GM19238 (cell line): ENCODE data around the gene PPP1R26.

Experiments used
- DNase-seq: peaks from one replicate; pipeline ENCODE4 v3.0.0; 2011; ENCODE audit warnings: low spot score; ENCODE audit not compliant: insufficient read length

Gene PPP1R26

DNA sequence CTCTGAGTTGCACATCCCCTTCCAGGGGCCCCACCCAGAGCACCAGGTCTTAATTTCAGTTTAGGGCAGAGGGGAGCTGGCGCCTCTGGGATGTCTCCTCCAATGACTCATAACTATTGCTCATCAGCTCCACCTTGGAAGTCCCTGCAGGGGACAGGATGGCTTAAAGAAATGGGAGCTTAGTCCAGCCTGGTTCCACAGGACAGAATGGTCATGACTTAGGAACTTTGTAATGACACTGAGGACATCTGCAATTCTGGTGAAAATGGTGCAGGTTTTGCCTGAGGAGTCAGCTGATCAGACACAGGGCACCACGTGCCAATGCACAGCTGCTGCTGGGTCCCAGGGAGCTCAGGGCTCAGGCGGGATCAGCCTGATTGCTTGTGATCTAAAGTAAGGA lies 16.4 kb upstream of the PPP1R26 start:
- DNase-seq: no peak

DNA sequence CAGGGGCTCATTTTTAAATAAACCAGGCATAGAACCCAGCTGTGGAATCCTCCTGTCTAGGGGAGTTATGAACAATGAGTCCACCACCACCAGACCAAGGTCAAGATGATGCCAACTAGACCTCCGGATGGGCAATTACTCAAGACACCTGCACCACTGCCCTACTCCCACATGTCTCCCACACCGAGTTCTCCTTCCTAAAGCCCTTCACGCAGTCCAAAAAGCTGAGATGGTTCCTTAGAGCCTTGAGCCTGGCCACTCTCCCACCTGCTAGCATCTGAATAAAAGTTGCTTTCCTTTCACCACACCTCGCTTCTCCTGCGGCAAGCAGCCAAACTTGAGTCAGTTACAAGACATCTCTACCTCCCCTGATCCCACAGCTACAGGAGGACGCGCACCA lies 15.4 kb upstream of the PPP1R26 start:
- no peak for DNase-seq

DNA sequence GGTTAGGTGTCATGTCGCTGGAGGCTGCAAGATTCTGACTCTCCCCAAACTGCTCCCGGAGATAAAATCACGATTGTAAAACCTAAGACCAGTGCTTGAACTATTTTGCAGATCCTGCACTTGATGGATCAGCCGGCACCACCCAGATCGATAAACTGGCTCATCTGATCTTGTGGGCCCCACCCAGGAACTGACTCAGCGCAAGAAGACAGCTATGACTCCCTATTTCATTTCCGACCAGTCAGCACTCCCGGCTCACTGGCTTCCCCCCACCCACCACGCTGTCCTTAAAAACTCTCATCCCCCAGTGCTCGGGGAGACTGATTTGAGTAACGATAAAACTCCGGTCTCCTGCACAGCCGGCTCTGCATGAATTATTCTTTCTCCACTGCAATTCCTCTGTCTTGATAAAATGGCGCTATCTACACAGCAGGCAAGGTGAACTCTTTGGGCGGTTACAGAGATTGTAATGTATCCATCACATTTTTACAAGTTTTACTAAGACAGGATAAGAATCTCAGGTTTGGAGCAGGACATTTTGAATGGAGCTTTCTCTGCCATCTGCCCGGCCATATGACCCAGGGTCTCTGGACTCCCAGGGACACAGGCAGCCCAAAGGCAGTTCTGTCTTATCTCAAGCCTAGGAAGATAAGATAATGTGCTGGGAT lies 10.6 kb upstream of the PPP1R26 start:
- DNase-seq: no peak

DNA sequence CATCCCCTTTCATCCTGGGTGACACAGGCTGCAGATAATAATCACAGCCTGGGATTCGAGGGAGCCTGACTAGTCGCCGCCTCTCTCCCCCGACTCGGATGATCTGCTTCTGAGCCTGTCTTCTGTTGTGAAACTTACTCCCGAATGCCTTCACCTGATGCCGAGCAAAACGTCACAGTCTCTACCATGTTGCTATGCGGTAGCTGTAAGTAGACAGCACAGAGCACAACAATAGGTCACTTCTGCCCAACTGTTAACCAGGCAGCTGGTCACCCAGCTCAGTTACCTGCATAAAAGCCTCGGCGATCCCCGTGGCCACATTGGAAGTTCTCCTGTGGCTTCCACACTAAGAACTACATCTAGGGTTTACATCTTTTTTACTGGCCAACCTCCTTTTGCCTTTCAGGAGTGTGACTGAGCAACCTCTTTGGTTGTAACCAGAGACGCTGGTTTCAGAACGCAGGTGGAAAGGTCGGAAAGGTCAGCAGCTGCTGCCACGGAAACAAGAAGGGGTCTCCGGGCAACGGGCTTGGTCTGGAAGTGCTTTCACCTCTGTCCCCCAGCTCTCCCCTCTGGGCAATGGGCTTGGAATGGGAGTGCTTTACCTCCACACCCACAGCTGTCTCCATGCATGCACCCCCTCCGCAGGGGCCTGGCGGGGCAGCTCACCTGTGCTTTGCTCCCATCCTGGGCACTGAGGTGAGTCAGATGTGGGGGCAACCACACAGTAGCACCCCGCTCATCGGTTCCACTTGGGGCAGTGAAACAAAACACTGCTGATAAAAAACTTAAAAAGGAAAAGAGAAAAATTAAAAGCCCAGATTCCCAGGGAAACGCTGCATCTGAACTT lies 7.6 kb upstream of the PPP1R26 start:
- DNase-seq: no peak

DNA sequence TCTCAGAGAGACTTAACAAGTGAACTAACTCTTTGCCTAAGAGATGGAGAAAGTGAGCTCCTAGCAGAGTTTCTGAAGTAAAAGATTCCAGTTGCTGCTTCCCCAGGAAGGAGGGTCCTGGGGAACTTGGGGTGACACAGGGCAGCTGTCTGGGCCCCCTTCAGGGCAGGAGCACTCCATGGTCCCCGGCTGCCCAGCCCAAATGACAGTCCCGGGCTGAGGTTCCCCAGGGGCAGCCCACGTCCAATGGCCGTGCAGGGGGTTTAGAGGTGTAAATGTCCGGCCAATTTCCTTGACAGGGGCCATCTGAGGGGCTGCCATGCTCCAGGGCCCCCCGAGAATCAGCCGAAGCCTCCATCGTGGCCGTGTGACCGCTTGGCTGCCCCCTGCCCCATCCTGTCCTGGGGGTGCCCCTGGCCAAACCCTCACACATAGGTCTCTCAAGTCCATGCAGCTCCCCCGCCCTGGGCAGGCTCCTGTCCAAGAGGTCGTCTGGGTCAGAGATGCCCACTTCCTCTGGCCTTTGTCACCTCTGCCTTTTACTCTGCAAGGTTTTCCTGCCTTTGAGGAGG lies 5.5 kb upstream of the PPP1R26 start:
- no peak for DNase-seq

DNA sequence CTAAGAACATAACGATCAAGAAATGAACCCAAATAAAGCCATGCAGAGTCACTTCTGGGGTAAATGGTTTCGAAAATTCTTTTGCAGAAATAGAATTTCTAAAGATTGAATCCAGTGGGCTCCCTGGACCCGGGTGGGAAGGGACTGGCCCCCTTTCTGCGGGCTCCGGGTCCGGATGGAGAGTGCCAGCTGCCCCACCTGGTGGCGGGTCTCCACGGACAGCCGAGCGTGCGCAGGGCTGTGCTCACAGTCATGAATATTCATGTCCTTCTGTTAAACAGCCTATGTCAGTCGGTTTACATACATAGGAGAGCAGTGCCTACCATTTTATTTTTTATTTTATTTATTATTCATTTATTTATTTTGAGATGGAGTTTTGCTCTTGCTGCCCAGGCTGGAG lies 4.7 kb upstream of the PPP1R26 start:
- DNase-seq: no peak

DNA sequence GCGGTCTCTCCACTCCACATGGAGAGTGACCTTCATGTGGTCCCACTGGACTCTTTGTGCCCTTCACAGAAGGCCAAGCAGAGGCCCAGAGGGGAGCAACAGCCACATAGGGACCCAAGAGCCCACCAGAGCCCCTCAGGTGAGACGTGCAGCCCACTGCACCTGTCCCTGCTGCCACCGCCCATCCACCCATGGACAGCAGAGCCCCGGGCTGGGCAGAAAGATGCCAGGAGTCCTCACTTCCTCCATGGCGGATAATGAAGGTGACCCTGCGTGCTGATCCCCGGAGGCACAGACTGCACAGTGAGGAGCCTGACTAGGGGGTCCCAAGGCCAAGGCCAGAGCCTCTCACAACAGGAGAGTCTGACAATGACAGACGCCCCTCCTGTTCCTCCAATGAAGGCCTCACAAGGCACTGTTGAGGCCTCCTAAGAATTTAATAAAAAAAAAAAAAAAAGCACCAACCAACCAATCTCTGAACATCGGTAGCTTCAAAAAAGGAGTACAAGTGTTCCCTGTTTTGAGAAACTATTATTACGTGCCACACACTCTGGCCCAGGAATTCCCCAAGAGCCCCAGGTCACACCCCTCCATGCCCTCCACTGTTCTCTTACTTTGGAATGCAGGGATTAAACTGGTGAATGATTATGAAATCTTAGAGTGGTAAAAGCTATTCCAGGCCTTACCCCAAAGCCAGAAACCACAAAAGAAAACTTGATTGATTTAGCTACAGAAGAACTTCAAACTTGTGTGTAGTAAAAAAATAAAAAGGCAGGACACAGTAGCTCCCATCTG lies 2.8 kb upstream of the PPP1R26 start:
- no peak for DNase-seq

DNA sequence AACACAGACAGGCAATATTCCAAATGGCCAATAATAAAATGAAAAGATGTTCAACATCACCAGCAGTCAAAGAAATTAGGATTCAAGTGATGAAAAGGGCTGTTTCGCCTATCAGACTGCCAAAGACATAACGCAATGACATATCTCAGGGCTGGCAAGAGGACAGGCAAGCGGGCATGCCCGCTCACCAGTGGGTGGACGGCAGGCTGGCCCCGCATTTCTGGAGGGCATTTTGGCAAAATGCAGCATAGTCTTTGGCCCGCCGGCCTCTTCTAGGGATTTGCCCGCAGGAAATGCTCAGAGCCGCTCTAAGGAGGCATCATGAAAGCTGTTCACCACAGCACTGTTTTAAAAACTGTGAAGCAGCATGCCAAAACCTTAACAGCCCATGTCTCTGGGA lies 1.4 kb upstream of the PPP1R26 start:
- DNase-seq: no peak

DNA sequence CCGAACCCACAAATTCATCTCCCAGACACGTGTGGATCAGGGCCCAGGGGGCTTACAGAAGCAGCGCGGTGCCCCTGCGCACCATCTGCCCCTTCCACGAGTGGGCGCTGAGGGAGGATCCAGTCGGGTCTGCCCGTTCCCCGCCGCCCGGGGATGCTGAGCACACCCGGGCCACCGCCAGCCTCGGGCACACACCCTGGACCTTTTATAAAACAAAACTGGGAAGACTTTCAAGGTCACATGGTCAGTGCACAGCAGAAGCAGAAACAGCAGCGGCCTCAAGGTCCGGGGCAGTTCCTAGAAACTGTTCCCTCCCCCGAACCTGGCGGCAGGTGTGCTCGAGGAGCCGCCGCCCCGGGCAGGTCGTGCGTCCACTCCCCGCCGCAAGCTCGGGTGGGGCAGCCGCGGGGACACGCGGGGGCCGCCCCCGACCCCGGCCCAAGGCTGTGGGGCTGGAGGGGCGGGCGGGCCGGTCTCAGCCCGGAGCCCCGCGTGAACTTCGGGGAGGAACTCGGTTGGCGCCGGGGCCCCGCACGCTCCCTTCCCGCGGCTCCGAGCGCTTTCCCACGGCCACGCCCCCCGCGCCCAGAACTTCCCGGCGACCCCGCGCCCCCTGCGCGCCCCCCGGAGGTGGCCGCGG lies 633 bp upstream of the PPP1R26 start:
- no peak for DNase-seq

DNA sequence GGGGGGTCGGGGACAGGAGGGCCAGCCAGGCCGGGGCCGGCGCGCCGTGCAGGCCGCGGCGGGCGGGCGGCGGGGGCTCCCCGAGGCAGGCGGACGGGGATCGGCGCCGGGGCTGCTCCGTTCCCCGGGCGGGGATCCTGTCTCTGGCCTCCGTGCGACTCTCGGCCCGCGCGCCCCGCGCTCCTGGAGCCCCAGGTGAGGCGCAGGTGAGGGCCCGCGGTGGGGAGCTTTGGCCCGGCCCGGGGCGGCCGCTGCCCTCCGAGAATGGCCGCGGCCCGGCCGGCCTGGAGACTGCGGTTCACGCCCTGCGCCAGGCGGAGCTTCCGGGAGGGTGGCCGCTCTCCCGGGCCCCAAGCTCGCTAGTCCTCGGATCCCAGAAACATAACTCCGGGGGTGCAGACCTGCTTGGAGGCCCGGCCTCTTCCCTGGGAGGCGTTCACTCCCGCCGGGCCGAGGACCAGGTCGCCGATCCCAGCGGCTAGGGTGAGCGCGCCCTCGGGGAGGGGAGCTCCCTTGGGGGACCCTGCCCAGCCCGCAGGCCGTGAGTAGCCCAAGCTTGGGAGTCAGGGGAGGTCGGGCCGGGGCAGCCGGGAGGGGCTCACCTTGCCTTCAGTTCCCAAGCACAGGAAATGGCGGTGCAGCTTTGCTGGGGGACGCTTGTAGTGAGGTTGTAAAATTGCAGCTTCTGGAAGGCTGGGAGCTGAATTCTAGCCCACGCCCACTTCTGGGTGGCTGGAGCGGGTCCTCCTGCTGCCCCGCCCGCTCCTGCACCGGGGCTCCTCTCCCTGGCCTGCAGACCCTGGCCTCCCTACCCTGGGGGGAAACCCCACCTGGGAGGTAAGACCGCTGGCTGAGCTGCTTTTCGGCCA lies 723 bp downstream of the PPP1R26 start:
- no peak for DNase-seq

DNA sequence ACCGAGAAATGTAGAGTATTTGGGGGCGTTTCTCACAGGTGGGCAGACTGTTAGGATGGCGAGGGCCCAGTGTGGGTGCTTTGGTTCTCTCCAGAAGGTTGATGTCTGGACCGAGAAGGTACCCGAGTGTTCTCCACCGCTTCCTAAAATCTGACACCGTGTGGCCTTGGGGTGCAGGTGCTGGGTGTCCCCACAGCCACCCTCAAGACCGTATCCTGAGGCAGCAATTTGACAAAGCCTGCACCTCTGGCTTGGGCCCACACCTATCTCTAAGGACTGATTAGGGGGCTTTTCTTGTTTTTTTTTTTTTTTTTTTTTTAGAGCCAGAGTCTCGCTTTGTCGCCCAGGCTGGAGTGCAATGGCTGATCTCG lies 1.3 kb downstream of the PPP1R26 start:
- DNase-seq: no peak

DNA sequence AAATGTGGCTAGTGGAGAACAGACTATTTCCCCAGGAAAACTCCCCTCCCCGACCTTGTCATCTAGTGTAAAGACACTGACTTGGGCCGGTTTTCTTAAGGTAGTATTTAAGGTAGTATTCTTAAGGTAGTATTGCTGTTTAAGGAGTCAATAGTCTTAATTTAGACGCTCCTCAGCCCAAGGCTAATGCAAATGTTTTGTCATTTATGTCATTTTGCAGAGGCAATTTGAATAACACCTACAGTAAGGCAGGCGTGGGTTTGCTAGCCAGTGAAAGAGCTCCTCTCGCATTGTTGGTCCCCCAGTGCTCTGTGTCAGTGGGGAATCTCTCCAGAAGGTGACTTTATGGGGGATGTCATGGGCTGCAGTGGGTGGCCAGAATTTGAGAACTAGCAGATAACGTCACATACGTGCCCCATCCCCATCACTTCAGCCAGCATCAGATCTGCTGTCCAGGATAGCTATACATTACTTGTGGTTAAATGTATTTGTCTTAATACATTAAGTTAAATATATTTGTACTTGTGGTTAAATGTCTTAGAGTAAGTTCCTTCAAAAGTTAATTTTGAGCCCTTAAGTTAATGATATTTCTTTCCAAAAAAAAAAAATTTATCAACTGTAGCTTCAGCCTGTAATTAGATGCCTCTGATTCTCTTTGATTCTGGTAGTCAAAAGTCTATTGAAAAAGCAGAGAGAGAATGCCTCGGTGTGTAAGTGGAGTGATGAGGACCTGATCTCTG lies 2.6 kb downstream of the PPP1R26 start:
- DNase-seq: no peak

DNA sequence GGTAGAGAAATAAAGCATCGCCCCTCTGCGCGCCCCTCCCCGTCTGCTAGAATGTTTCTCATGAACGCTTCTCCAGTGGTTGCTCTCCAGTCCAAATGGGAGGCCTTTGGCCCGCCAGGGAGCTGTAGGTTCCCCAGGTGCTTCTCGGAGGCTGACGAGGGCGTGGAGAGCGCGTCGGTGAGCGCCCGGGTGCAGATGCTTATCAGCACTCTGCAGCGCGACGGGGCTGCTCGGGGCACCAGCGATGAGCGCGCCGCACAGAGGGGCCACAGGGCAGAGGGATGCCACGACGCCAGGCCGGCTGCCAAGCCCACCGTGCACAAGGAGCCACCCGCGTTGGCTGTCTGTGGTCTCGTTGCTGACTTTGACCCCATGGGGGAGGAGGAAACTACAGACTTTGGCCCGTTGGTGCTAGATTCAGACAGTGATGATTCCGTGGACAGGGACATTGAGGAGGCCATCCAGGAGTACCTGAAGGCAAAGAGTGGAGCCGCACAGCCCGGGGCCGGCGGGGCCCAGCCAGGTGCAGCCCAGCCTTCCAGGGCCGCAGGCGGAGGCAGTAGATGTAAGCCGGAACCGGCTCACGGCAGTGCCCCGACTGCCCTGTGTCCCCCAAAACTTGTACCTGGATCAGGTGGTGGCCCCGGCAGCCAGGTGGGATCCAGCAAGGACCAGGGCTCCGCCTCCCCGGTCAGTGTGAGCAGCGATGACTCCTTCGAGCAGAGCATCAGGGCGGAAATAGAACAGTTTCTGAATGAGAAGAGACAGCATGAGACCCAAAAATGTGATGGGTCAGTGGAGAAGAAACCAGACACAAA lies 5.1 kb downstream of the PPP1R26 start:
- no peak for DNase-seq

DNA sequence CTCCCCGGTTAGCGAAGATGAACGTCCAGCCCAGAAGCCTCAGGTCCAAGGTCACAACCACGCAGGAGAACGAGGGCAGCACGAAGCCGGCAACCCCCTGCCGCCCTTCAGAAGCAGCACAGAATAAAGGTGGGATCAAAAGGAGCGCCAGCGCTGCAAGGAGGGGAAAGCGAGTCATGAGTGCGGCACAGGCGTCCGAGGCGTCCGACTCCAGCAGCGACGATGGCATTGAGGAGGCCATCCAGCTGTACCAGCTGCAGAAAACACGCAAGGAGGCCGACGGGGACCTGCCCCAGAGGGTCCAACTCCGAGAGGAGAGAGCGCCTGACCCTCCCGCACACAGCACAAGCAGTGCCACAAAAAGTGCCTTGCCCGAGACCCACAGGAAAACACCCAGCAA lies 5.8 kb downstream of the PPP1R26 start:
- DNase-seq: no peak

DNA sequence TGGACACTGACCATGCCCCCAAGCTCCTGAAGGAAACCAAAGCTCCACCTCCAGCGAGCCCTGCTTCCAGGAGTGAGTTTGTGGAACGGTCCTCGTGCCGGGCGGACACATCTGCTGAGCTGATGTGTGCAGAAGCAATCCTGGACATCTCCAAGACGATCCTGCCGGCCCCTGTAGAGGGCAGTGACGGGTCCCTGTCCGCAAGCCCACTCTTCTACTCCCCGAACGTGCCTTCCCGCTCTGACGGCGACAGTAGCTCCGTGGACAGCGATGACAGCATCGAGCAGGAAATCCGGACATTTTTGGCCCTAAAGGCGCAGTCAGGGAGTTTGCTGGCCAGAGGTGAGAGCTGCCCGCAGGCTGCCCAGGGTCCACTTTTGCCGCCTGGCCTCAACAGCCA lies 6.2 kb downstream of the PPP1R26 start:
- no peak for DNase-seq

DNA sequence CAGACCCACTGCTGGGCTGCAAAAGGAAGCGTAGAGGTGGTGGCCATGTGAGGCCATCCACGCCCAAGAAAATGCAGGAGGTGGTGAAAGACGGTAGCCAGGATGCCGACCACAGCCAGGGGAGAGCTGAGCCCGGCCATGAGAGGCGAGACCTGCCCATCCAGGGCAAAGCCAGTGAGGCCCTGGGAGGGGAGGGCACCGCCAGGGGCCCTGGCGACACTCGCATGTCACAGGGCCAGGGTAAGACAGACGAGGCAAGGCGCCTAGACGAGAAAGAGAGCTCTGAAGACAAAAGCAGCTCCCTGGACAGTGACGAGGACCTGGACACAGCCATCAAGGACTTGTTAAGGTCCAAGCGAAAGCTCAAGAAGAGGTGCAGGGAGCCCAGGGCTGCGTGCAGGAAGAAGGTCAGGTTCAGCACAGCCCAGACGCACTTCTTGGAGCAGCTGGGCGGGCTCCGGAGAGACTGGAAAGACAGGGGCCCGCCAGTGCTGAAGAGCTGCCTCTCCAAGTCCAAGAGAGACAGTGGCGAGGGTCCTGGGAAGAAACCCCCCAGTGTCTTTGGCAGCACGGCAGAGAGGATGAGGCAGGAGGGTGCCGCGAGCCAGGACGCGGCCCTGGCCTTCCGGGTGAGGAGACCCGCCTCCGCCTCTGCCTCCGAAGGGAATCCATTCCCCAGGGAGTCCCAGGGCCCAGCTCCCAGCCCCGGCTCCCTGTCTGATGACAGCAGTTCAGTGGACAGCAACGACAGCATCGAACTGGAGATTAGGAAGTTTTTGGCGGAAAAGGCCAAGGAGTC lies 6.9 kb downstream of the PPP1R26 start:
- no peak for DNase-seq

DNA sequence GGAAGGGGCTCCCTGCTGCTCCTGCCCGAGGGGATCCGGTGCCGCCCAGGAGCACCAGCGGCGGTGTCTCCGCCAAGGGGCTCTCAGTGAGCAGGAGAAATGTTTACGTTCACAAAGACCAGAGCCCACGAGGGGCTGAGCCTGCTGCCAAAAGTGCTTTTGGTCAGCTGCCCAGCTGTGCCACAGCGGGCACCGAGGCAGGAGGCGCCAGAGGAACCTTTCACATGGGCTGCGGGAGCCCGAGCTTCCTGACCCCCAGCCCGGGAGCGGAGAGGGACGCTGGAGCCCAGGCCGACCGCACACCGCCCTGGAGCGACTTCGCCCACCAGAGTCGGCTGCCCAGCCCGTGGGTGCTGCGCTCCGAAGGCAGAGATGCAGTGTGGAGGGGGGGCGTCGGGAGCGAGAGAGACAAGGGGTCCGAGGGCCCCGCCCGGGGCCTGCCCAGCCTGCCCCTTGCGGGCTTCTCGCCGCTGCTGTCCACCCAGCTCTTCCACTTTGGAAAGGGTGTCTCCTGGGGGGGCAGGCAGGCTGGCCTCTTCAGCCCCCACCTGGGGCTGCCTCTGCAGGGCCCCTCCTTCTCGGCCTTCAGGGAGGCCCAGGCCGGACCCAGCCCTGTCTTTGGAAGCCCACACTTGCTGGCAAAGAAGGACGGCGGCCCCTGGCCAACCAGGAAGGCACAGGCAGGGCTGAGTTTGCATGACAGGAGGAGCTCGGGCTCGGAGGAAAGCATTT lies 7.9 kb downstream of the PPP1R26 start:
- no peak for DNase-seq

DNA sequence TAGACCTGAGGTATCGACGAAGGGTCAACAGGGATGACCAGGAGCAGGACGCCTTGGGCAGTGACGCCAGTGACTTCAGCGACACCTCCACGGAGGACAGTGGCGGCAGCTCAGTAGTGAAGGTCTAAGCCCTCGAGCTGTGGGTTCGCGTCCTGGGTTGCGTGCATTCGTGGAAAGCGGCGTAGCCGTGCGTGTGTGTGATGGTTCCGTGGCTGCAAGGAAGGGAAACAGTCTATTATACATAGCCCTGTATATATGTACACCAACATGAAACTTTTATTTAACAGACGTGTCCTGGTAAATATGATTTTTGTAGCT lies 8.4 kb downstream of the PPP1R26 start:
- no peak for DNase-seq
